HK-2 (cell line): ENCODE data around the gene HIC1.

Experiments used
- DNase-seq: peaks from one replicate; pipeline ENCODE4 v3.0.0-alpha.2; 2018; ENCODE audit not compliant: unreplicated experiment

The HIC1 gene

DNA sequence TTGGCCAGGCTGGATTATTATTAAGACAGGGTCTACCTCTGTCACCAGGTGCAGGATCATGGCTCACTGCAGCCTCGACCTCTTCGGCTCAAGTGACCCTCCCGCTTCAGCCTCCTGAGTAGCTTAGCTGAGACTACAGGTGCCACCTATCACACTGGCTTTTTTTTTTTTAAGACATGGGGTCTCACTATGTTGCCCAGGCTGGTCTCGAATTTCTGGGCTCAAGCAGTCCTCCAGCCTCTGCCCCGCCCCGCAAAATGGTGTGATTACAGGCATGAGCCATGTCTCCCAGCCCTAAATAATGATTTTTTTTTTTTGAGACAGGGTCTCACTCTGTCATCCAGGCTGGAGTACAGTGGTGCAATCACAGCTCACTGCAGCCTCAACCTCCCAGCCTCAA lies 7.3 kb upstream of the HIC1 start:
- DNase-seq: no peak

DNA sequence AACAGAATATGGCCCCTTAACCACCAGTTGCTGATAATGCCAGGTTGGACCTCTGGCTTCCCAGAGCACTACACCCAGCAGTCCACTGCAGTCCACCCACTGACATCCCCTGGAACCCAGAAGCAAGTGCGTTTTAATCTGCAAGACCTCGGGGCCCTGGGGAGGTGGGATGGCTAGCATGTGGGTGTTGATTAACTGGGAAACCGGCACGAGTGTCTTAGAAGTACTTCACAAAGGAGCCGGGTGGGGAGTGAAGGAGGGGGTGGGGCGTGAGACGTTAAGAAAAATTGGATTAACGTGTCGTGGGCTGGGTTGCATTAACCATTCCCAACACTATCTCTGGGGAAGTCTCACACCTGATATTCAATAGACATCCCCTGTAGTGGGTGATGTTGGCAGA lies 6.1 kb upstream of the HIC1 start:
- DNase-seq: no peak

DNA sequence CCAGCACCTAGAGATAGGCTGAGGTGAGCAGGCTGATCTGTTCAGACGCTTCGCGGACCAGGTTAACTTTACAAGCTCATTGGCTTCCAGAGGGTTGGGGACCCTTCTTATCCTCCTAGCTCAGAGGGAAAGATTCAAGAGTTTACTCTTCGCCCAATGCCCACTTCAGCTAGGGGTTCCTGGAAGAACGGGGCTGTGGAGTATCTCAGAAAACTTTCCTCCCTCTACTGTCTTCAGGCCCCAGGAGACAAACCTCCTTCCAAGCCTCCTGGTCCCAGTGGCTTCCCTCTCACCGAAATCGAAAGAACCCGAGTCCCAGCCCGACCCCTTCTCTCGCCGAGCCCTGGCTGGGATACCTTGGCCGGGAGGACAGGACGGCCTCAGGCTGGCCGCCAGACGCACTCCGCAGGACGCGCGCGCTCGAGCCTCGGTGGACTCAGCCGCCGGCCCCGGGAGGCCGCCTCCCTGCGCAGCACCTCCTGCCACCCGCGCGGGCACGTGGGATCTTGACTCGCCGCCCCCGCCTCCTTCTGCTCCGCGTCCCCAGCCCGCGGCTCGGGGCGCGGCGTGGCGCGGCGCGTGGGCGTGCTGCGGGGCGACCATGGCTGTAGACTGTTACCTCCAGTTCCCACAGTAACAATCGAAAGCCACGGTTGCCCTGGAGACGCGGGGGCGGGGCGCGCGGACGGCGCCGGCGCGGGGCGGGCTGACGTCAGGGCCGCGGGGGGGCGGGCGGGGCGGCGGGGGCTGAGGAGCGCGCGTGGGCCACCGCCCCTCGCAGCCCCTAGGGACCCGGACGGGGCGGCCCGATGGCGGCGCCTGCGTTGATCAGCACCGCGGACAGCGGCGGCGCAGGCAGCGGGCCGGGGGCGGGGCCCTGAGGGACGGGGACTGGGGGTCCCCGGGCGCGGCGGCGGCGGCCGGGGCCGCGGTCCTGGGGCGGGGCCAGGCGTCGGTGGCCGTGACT lies 5.3 kb upstream of the HIC1 start:
- DNase-seq: peak; percentile 87

DNA sequence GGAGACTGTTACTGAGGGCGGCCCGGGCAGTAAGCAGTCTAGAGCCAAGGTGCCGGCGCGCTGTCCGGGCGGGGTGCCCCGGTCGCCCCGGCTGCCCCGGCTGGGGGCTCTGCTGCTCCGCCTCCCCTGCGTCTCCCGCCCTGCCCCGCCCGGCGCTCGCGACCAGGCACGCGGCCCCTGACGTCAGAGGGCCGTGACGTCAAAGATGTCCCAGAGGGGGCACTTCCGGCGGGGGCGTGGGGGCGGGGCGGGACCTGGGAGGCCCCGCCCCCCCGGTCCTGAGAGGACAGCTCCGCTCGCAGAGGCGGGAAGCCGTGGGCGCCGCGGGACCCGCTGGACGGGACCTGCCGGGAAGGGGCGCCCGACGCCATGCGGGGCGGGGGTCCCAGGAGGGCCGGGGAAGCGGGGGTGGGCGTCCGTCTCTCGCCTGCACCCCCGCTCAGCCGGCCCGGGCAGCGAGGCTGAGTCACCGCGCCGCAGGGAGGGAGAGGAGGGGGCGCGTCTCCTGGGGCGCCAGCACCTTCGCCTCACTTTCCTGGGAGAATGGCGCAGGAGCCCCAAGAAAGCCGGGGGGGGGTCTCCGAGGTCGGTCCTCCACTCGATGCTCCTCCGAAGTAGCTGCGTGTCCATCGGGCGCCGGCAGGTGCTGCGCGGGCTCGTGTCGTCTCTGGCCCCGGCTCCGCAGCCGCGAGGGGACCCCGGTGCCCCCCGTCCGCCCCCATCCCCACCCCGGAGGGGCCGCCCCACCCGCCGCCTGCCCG lies 4.4 kb upstream of the HIC1 start:
- peak; percentile 77 for DNase-seq

DNA sequence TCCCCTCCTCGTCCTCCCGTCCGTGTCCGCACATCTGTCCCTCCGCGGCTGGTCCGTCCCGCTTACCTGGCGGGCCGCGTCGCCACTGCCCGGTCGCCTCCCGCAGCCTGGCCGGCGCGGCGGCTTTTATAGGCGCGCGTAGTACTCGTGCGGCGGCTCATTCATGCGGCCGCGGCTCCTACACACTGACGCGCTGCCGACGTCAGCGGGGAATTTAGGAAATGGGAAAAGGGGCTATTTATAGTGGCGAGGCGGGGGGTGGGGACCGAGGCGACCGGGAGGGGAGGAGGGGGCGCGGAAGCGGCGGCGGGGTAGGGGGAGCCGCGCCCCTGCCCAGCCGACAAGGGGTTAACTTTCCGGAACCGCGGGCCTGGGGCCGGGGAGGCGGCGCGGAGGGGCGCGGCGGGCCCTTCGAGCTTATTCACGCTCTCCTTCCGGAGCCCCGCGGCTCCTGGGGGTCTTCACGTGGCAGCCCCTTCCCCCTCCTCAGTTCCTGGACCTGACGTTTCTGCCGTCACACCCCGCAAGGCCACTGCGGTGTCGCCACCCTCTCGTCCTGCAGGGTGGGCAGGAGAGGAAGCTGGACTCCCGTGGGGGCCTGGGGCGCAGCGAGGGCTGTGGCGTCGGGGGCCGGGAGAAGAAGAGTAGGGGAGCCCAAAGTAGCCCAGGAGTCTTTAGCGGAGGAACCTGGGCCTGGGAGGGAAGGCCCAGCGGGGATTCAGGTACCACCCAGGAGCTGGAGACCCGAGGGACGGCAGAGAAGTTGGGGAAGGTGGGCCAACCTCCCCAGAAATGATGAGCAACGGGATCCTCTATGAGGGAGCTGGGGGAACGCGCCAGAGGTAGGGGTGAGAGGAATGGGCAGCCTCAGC lies 3.6 kb upstream of the HIC1 start:
- peak; percentile 34 for DNase-seq

DNA sequence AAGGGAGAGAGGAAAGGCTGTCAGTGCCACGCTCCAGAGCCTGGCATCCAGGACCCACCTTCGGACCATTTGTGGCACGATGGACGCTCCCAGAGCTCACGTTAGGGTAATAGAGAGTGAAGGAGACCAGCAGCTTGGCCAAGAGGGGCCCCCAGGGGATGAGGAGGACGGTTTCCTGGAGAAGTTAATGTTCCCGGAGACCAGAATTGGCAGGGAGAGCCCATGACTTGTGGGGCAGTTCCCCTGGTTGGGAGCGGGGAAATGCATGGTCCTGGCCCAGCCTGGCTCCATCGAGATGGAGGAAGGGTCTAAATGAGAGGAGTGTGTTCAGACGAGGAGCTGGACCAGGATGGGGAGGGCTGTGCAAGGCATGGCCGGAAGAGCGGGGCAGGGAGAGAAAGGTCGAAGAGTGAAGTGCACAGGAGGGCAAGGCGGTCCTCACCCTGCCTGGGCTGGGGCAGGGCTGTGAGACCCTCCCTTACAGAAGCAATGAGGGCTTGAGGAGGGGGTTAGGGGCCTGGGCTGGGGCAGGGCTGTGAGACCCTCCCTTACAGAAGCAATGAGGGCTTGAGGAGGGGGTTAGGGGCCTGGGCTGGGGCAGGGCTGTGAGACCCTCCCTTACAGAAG lies 2.9 kb upstream of the HIC1 start:
- DNase-seq: no peak

DNA sequence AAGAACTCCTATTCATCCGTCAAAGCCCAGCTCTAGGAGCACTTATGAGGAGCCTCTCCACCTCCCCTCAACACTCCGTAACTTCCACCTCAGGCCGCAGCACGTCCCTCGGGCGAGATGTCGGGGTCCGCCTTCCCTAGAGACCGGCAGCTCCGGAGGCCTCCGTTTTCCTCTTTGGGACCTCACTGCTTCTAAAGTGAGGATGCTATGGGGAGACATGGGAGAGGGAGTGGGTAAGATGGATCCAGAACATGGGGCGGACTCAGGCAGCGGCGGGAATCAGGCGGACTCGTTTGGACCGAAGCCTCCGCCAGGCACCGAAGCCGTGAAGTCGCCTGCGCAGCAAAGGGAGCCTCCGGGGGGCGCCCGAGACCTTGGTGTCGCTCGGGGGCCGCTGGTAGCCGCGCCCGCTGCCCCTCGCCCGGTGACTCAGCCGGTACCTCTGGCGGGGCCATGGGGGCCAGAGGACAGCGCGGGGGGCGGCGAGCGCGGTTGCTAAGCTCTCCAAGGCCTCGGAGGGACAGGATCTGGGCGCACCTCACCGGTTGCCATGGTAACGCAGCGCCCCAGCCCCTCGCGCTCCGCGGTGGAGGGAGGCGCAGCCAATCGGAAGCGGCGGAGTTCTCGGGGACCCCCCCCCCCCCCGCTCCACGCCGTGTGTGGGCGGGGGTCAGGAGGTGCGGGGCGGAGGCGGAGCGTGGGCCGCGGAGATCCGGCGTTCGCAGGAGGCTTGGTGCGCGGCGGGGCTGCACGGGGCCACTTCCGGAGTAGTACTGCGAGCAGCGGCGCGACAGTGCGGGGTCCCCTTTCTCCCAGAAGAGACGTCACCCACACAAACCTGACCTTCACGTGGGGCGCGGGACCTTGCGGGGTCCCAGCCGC lies 1.3 kb upstream of the HIC1 start:
- DNase-seq: peak; percentile 81

DNA sequence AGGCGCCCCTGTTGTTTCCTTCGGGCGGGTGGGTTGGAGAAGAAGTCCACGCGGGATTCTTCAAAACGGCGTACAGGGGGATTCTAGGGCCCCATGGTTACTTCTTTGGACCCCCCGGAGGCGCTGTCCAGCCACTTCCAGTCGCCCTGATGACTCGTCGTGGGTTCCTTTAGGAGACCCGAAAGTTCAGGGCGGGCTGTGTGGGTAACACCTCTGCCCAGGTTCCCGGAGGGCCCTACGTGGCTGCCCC lies 716 bp upstream of the HIC1 start:
- no peak for DNase-seq

DNA sequence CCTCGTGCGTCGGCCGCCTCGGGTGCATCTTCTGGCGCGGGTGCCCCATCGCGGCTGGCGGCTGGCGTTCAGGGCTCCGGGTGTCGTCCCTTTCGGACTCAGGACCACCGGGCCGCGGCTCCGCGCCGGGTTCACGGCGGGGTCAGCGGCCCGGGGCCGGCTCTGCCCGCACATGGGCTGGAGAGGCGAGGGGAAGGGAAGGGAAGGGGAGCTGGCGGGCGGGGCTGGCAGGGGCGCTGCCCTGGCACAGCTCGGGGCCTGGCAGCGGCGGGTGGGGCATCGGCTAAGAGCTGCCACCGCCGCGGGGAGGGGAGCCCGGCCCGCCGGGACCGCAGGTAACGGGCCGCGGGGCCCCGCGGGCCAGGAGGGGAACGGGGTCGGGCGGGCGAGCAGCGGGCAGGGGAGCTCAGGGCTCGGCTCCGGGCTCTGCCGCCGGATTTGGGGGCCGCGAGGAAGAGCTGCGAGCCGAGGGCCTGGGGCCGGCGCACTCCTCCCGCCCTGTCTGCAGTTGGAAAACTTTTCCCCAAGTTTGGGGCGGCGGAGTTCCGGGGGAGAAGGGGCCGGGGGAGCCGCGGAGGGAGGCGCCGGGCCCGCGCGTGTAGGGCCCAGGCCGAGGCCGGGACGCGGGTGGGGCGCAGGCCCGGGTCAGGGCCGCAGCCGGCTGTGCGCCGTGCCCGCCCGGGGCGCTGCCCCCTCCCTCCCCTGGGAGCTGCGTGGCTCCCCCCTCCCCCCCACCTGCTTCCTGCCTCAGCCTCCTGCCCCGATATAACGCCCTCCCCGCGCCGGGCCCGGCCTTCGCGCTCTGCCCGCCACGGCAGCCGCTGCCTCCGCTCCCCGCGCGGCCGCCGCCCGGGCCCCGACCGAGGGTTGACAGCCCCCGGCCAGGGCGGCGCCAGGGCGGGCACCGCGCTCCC lies 646 bp downstream of the HIC1 start:
- DNase-seq: no peak

DNA sequence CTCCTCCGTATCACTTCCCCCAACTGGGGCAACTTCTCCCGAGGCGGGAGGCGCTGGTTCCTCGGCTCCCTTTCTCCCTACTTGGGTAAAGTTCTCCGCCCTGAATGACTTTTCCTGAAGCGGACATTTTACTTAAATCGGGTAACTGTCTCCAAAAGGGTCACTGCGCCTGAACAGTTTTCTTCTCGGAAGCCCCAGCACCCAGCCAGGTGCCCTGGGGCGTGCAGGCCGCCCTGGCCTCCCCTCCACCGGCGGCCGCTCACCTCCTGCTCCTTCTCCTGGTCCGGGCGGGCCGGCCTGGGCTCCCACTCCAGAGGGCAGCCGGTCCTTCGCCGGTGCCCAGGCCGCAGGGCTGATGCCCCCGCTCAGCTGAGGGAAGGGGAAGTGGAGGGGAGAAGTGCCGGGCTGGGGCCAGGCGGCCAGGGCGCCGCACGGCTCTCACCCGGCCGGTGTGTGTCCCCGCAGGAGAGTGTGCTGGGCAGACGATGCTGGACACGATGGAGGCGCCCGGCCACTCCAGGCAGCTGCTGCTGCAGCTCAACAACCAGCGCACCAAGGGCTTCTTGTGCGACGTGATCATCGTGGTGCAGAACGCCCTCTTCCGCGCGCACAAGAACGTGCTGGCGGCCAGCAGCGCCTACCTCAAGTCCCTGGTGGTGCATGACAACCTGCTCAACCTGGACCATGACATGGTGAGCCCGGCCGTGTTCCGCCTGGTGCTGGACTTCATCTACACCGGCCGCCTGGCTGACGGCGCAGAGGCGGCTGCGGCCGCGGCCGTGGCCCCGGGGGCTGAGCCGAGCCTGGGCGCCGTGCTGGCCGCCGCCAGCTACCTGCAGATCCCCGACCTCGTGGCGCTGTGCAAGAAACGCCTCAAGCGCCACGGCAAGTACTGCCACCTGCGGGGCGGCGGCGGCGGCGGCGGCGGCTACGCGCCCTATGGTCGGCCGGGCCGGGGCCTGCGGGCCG lies 1.6 kb downstream of the HIC1 start:
- DNase-seq: no peak

DNA sequence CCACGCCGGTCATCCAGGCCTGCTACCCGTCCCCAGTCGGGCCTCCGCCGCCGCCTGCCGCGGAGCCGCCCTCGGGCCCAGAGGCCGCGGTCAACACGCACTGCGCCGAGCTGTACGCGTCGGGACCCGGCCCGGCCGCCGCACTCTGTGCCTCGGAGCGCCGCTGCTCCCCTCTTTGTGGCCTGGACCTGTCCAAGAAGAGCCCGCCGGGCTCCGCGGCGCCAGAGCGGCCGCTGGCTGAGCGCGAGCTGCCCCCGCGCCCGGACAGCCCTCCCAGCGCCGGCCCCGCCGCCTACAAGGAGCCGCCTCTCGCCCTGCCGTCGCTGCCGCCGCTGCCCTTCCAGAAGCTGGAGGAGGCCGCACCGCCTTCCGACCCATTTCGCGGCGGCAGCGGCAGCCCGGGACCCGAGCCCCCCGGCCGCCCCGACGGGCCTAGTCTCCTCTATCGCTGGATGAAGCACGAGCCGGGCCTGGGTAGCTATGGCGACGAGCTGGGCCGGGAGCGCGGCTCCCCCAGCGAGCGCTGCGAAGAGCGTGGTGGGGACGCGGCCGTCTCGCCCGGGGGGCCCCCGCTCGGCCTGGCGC lies 2.4 kb downstream of the HIC1 start:
- DNase-seq: no peak

DNA sequence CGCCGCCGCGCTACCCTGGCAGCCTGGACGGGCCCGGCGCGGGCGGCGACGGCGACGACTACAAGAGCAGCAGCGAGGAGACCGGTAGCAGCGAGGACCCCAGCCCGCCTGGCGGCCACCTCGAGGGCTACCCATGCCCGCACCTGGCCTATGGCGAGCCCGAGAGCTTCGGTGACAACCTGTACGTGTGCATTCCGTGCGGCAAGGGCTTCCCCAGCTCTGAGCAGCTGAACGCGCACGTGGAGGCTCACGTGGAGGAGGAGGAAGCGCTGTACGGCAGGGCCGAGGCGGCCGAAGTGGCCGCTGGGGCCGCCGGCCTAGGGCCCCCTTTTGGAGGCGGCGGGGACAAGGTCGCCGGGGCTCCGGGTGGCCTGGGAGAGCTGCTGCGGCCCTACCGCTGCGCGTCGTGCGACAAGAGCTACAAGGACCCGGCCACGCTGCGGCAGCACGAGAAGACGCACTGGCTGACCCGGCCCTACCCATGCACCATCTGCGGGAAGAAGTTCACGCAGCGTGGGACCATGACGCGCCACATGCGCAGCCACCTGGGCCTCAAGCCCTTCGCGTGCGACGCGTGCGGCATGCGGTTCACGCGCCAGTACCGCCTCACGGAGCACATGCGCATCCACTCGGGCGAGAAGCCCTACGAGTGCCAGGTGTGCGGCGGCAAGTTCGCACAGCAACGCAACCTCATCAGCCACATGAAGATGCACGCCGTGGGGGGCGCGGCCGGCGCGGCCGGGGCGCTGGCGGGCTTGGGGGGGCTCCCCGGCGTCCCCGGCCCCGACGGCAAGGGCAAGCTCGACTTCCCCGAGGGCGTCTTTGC lies 3.1 kb downstream of the HIC1 start:
- DNase-seq: no peak

DNA sequence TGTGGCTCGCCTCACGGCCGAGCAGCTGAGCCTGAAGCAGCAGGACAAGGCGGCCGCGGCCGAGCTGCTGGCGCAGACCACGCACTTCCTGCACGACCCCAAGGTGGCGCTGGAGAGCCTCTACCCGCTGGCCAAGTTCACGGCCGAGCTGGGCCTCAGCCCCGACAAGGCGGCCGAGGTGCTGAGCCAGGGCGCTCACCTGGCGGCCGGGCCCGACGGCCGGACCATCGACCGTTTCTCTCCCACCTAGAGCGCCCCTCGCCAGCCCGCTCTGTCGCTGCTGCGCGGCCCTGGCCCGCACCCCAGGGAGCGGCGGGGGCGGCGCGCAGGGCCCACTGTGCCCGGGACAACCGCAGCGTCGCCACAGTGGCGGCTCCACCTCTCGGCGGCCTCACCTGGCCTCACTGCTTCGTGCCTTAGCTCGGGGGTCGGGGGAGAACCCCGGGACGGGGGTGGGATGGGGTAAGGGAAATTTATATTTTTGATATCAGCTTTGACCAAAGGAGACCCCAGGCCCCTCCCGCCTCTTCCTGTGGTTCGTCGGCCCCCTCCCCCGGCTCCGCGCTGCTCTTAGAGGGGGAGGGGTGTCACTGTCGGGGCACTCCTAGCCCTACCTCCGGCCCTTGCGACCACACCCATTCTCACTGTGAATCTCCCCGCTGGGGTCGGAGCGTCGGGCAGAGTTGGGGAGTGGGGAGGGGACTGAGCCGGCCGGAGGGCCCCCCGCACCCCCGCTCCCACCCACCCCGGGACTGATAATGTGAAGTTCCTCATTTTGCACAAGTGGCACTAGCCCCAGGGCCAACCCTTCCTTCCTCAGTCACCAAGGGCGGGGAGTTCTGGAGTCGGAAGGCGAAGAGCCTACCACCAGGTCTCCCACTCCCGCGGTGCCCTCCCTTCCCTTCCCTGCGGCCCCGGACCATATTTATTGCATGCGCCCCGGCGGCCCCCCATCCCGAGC lies 4.0 kb downstream of the HIC1 start:
- DNase-seq: no peak

DNA sequence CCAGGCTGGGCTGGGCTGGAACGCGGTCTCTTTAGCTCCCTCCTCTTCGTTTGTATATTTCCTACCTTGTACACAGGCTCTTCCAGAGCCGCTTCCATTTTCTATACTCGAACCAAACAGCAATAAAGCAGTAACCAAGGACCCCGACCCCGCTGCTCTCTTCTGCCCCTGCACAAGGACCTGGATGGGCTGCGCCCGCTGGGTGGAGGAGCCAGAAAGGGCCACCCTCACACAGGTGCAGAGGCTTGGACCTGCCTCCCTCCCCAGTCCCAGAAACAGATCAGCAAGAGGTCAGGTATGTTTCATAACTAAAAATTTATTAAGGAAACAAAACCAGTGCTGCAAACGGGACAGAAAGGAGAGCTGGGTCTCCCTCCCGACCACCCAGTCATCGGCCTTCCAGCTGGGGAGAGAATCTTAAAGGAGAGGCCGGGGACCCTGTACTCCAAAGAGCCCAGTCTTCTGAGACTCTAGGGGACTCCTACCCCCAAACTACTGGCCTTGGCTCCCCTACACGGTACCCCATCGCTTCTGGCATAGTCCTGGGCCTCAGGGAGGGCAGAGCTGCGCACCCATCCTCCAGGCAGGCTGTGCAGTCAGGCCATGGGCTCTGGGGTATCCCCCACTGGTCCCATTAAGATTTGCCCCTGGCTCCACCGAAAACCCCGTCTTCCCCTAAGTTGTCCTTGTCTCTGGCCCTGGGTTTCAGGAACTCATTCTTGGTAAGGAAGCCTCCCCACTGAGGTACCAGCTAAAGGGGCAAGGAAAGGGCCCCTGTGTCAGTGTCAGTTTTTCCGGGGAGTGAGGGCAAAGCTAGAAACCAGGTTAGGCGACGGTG lies 4.9 kb downstream of the HIC1 start:
- no peak for DNase-seq

DNA sequence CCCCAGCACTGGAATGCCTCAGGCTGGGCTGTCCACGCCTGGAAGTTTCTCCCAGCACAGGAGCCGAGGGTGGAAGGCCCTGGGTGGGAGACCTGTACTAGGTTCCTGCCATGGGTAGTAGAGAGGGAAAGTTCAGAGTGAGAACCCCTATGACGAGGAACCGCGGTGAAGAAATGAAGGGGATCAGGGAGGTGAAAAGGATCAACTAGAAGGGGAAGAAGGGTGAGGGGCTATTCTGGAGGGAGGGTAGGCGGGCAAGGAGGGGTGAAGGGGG lies 5.4 kb downstream of the HIC1 start:
- no peak for DNase-seq
